HCT116 (cell line): ENCODE results near the gene KRT83. TPM values are rescaled to one million over a fixed set of nuclear protein-coding genes. Genes with fewer than 3 reads are reported as not detected.

Source experiments
- ATAC-seq: fragments of 200-7000 bp; cut with Tn5 transposase; 2 replicates; pipeline ENCODE4 v1.9.1; 2020; ENCODE audit warnings: mild to moderate bottlenecking, moderate library complexity
- BruUV-seq: library from RNA; stranded (reverse); fragments of 400-500 nt; replicated peaks from 2 replicates; lab custom pipeline; 2021; lab: Mats Ljungman, UMichigan
- CTCF ChIA-PET: fragments of 300-600 bp; sonication (Branson Sonifier 250); formaldehyde crosslinking; loops from one replicate; lab custom pipeline; 2021; ENCODE audit warnings: antibody characterized with exemption; lab: Charles Lee
- POLR2A ChIA-PET: fragments of 300-600, 350-600 bp; sonication (Branson Sonifier 250); formaldehyde crosslinking; loops from one replicate; lab custom pipeline; 2021; ENCODE audit warnings: antibody characterized with exemption; lab: Charles Lee
- RAD21 ChIA-PET, 2 experiments: fragments of 300-600 bp; sonication (Branson Sonifier 250); formaldehyde crosslinking; loops; one replicate each; lab custom pipeline; 2023; ENCODE audit warnings: low total read pairs in 2 of 2; ENCODE audit not compliant: uncharacterized antibody in 2 of 2, unreplicated experiment in 2 of 2, low non-redundant PET in 1 of 2; lab: Charles Lee
- DNase-seq: peaks from one replicate; pipeline ENCODE4 v3.0.0-alpha.2; 2010; ENCODE audit warnings: low read depth, low spot score
- H2AFZ ChIP-seq: fragments of 200-600 bp; shearing (Covaris generic), sonication (generic); 2 replicates; pipeline ENCODE4 v1.6.1; 2017; ENCODE audit warnings: low read depth, mixed run types, mixed read lengths, antibody characterized with exemption, low read length; ENCODE audit not compliant: poor library complexity, severe bottlenecking
- H3K27ac ChIP-seq: 2 replicates; pipeline ENCODE4 v1.5.1; 2012; ENCODE audit warnings: low read depth, low read length
- H3K27me3 ChIP-seq: fragments of 200-600 bp; sonication (generic); 2 replicates; pipeline ENCODE4 v1.6.1; 2016; ENCODE audit warnings: mixed run types, low read length, mixed read lengths; ENCODE audit not compliant: insufficient read depth
- H3K36me3 ChIP-seq, 2 experiments: fragments of 200-500 bp in 1 of 2; fragments of 200-600 bp in 1 of 2; sonication (Bioruptor generic) in 1 of 2; sonication (generic) in 1 of 2; 2 replicates each; pipeline versions ENCODE4 v1.5.1 to v1.6.1; 2014 to 2016; ENCODE audit warnings: low read length in 2 of 2, inconsistent platforms in 1 of 2, mixed read lengths in 1 of 2, mixed run types in 1 of 2; ENCODE audit not compliant: insufficient read depth in 2 of 2, control insufficient read depth in 1 of 2
- H3K4me1 ChIP-seq, 2 experiments: fragments of 200-600 bp in 1 of 2; sonication (generic) in 1 of 2; 2 replicates each; pipeline versions ENCODE4 v1.5.1 to v1.6.1; 2012 to 2017; ENCODE audit warnings: low read length in 2 of 2, inconsistent platforms in 1 of 2, mild to moderate bottlenecking in 1 of 2, mixed read lengths in 1 of 2, mixed run types in 1 of 2, moderate library complexity in 1 of 2; ENCODE audit not compliant: insufficient read depth in 2 of 2, control insufficient read depth in 1 of 2
- H3K4me2 ChIP-seq: fragments of 200-600 bp; sonication (generic); 2 replicates; pipeline ENCODE4 v1.6.1; 2017; ENCODE audit warnings: mixed run types, low read length, mixed read lengths
- H3K4me3 ChIP-seq, 2 experiments: fragments of 200-600 bp in 1 of 2; sonication (generic) in 1 of 2; replicated peaks in 1 of 2; 2 replicates each; pipeline ENCODE4 v1.5.1; 2011 to 2016; ENCODE audit warnings: low read length in 2 of 2, control low read depth in 1 of 2, low read depth in 1 of 2, mild to moderate bottlenecking in 1 of 2, mixed read lengths in 1 of 2, mixed run types in 1 of 2
- H3K79me2 ChIP-seq: fragments of 200-600 bp; sonication (generic); 2 replicates; pipeline ENCODE4 v1.6.1; 2017; ENCODE audit warnings: mild to moderate bottlenecking, mixed run types, low read length, moderate library complexity, mixed read lengths; ENCODE audit not compliant: insufficient read depth
- H3K9ac ChIP-seq: fragments of 200-600 bp; sonication (generic); 2 replicates; pipeline ENCODE4 v1.6.1; 2016; ENCODE audit warnings: low read length, mixed read lengths
- H3K9me2 ChIP-seq: fragments of 200-600 bp; sonication (generic), shearing (Covaris generic); 2 replicates; pipeline ENCODE4 v1.6.1; 2017; ENCODE audit warnings: mixed run types, mild to moderate bottlenecking, moderate library complexity; ENCODE audit not compliant: insufficient read depth
- H3K9me3 ChIP-seq, 2 experiments: fragments of 200-500 bp in 1 of 2; fragments of 200-600 bp in 1 of 2; sonication (Bioruptor generic) in 1 of 2; sonication (generic) in 1 of 2; 2 replicates each; pipeline ENCODE4 v1.6.1; 2014 to 2017; ENCODE audit warnings: low read length in 2 of 2, mixed read lengths in 2 of 2, inconsistent platforms in 1 of 2, low read depth in 1 of 2, mild to moderate bottlenecking in 1 of 2, mixed run types in 1 of 2, moderate library complexity in 1 of 2; ENCODE audit not compliant: control insufficient read depth in 1 of 2, insufficient read depth in 1 of 2
- H4K20me1 ChIP-seq: fragments of 200-600 bp; sonication (generic), shearing (Covaris generic); 2 replicates; pipeline ENCODE4 v1.6.1; 2017; ENCODE audit warnings: mixed run types, mild to moderate bottlenecking, moderate library complexity; ENCODE audit not compliant: insufficient read depth
- CEBPB ChIP-seq: IDR thresholded peaks from 2 replicates; pipeline ENCODE4 v1.6.1; 2012; ENCODE audit warnings: low read depth
- EGR1 ChIP-seq: IDR thresholded peaks from 2 replicates; pipeline ENCODE4 v1.6.1; 2012; ENCODE audit warnings: low read depth
- JUND ChIP-seq: IDR thresholded peaks from 2 replicates; pipeline ENCODE4 v1.6.1; 2012
- SP1 ChIP-seq: IDR thresholded peaks from 2 replicates; pipeline ENCODE4 v1.6.1; 2012; ENCODE audit warnings: low read depth
- YY1 ChIP-seq: IDR thresholded peaks from 2 replicates; pipeline ENCODE4 v1.6.1; 2011; ENCODE audit warnings: low read length, low read depth, moderate library complexity, mild to moderate bottlenecking; ENCODE audit not compliant: insufficient replicate concordance; ENCODE audit errors: extremely low read depth
- intact Hi-C: fragments of 100-400 bp; cut with micrococcal nuclease; formaldehyde crosslinking; loops from 2 replicates; pipeline ENCODE4 v1.10.0; 2022
- total RNA-seq: library from RNA; stranded (reverse); gene quantifications from one replicate; pipeline ENCODE4 v1.2.1, GENCODE V29; 2021; ENCODE audit not compliant: unreplicated experiment
- TF ChIP-seq, protein P1 (sequence below): IDR thresholded peaks from 2 replicates; pipeline ENCODE4 v1.6.1; 2012
- TF ChIP-seq, protein P2 (sequence below), 3 experiments: fragments of 200-600 bp in 1 of 3; sonication (generic) in 1 of 3; IDR thresholded peaks in 2 of 3; conservative IDR thresholded peaks in 1 of 3; 2 replicates each; pipeline ENCODE4 v1.5.1; 2012 to 2017; ENCODE audit warnings: low read depth in 2 of 3, low read length in 2 of 3, antibody characterized with exemption in 1 of 3, borderline replicate concordance in 1 of 3, control low read depth in 1 of 3, mild to moderate bottlenecking in 1 of 3, mixed read lengths in 1 of 3, mixed run types in 1 of 3, moderate library complexity in 1 of 3; ENCODE audit not compliant: insufficient read depth in 1 of 3

KRT83 gene
- total RNA-seq, 1 experiment from 2014 or later: not detected

DNA sequence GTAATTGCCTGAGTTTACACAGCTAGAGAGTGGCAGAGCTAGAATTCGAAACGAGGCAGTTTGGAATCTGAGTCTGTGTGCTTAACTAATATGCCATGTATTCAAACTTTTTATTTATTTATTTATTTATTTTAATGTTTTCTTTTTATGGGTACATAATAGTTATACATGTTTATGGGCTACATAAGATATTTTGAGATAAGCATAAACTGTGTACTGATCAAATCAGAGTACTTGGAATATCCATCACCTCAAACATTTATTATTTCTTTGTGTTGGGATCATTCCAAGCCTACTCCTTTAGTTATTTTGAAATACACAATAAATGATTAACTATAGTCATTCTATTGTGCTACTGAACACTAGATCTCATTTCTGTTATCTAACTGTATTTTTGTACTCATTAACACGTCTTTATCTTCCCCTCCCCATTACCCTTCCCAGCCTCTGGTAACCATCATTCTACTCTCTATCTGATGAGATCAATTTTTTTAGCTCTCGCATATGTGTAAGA lies 22.5 kb downstream of the KRT83 start:
- BruUV-seq: no TSS peak
- DNase-seq: no peak

More for the DNA sequence above, 22.5 kb downstream of the KRT83 start:
- TF ChIP-seq YY1 (no peak), SP1 (no peak), JUND (no peak), EGR1 (no peak), CEBPB (no peak)
- TF ChIP-seq, protein P1, sequence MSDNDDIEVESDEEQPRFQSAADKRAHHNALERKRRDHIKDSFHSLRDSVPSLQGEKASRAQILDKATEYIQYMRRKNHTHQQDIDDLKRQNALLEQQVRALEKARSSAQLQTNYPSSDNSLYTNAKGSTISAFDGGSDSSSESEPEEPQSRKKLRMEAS: no peak
- TF ChIP-seq, protein P2, sequence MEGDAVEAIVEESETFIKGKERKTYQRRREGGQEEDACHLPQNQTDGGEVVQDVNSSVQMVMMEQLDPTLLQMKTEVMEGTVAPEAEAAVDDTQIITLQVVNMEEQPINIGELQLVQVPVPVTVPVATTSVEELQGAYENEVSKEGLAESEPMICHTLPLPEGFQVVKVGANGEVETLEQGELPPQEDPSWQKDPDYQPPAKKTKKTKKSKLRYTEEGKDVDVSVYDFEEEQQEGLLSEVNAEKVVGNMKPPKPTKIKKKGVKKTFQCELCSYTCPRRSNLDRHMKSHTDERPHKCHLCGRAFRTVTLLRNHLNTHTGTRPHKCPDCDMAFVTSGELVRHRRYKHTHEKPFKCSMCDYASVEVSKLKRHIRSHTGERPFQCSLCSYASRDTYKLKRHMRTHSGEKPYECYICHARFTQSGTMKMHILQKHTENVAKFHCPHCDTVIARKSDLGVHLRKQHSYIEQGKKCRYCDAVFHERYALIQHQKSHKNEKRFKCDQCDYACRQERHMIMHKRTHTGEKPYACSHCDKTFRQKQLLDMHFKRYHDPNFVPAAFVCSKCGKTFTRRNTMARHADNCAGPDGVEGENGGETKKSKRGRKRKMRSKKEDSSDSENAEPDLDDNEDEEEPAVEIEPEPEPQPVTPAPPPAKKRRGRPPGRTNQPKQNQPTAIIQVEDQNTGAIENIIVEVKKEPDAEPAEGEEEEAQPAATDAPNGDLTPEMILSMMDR (IDR thresholded peaks at IDR 0.05 in 2 of 3, conservative IDR thresholded peaks at IDR 0.05 in 1 of 3; ENCODE audit: borderline replicate concordance in 1 of 3, insufficient read depth in 1 of 3, low read depth in 2 of 3, low read length in 2 of 3): no peak
- H3K36me3 ChIP-seq: no peaks in the 10 kb centered on the region
- no peaks in the 10 kb centered on the region for H3K9me2 ChIP-seq
- H3K9ac ChIP-seq: no peak overlapping the region
- ATAC-seq: no peak
- no peak overlapping the region for H3K4me3 ChIP-seq
- H3K79me2 ChIP-seq: no peaks in the 10 kb centered on the region
- ChIA-PET CTCF (no interaction called here), RAD21 (no interaction called here), POLR2A (no interaction called here)
- no peaks in the 10 kb centered on the region for H3K27me3 ChIP-seq
- H3K4me2 ChIP-seq: no peak overlapping the region
- H3K27ac ChIP-seq: no peak overlapping the region
- no peaks in the 10 kb centered on the region for H3K9me3 ChIP-seq
- H2AFZ ChIP-seq: no peak overlapping the region
- intact Hi-C loops: no loop called here
- peaks cover 0 to 20% of the 10 kb centered on the region in 2 experiments; a peak in 2 of 4 replicates for H3K4me1 ChIP-seq
- no peaks in the 10 kb centered on the region for H4K20me1 ChIP-seq
